Fibroblast of the aortic adventitia (primary cell): ENCODE results near the gene CHRM5. TPM values are rescaled to one million over a fixed set of nuclear protein-coding genes. Genes with fewer than 3 reads are reported as not detected.

Source experiments
- DNase-seq: peaks from one replicate; pipeline ENCODE4 v3.0.0-alpha.2; 2010; ENCODE audit warnings: low read depth
- H3K4me3 ChIP-seq: 2 replicates; pipeline ENCODE4 v1.5.1; 2011; ENCODE audit warnings: low read depth, mild to moderate bottlenecking, control low read depth, low read length, moderate library complexity
- total RNA-seq: library from RNA; depleted of rRNA; stranded (reverse); fragments of >200 nt; gene quantifications from 2 replicates; pipeline ENCODE4 v1.2.3, GENCODE V29; 2012; ENCODE audit warnings: low replicate concordance
- TF ChIP-seq, protein P1 (sequence below): IDR thresholded peaks from 2 replicates; pipeline ENCODE4 v1.5.1; 2011; ENCODE audit warnings: mild to moderate bottlenecking, low read length, control low read depth, inconsistent platforms; ENCODE audit not compliant: insufficient read depth

The CHRM5 gene
- total RNA-seq, 1 donor = not detected

DNA sequence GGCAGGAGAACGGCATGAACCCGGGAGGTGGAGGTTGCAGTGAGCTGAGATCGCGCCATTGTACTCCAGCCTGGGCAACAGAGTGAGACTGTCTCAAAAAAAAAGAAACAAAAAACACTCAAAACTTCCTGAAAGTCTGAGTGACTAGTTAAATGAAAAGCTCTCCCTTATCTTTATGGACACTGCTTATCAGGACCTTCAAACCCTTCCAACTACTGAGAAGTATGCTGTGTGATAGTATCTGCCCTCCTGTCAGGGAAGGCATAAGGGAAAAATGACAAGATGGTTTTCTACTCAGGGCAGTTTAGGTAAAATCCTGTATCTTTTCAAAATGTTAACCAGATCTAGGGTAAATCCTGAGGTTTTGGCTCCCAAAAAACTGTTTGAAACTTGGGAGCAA, 111.6 kb downstream of the CHRM5 start:
- DNase-seq = no peak
- H3K4me3 ChIP-seq = no peak overlapping the region
- TF ChIP-seq, protein P1, sequence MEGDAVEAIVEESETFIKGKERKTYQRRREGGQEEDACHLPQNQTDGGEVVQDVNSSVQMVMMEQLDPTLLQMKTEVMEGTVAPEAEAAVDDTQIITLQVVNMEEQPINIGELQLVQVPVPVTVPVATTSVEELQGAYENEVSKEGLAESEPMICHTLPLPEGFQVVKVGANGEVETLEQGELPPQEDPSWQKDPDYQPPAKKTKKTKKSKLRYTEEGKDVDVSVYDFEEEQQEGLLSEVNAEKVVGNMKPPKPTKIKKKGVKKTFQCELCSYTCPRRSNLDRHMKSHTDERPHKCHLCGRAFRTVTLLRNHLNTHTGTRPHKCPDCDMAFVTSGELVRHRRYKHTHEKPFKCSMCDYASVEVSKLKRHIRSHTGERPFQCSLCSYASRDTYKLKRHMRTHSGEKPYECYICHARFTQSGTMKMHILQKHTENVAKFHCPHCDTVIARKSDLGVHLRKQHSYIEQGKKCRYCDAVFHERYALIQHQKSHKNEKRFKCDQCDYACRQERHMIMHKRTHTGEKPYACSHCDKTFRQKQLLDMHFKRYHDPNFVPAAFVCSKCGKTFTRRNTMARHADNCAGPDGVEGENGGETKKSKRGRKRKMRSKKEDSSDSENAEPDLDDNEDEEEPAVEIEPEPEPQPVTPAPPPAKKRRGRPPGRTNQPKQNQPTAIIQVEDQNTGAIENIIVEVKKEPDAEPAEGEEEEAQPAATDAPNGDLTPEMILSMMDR = no peak

DNA sequence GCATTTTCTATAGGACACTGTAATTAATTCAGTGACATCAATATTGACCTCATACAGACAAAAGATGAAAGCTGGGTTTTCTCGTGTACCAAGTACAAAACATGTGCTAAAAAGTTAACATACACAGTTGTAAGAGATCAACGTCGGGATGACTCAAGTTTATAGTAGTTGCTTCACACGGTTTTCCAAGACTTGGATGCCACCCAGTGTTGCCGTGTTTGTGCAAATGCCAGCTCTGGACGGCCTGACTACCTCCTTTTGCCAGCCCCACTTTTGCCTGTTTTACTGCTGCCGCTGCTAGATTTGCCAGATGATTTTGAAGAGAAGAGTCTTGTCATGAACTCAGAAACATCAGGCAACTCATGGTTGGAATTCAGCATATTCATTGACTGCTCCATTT, 115.8 kb downstream of the CHRM5 start:
- DNase-seq = peak; percentile 59
- H3K4me3 ChIP-seq = no peak overlapping the region
- TF ChIP-seq, protein P1 = no peak

DNA sequence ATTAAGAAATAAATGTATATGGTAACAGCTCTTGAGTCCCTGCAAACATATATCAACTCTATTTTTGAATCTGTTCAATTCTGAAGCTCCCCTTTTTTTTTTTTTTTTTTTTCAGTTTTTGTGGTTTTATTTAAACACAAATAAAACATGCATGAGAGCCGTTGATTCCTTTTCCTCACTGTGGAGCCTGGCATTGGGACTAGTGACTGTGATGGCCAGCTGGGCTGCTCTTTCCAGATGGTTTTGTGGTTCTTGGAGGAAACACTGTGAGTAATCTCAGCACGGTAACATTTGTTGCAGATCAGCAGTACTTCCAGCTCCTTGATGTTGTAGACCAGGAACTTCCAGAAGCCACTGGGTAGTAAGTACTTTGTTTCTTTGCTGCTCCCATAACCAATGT, 117.4 kb downstream of the CHRM5 start:
- no peak for DNase-seq
- no peak overlapping the region for H3K4me3 ChIP-seq
- TF ChIP-seq, protein P1 = no peak

DNA sequence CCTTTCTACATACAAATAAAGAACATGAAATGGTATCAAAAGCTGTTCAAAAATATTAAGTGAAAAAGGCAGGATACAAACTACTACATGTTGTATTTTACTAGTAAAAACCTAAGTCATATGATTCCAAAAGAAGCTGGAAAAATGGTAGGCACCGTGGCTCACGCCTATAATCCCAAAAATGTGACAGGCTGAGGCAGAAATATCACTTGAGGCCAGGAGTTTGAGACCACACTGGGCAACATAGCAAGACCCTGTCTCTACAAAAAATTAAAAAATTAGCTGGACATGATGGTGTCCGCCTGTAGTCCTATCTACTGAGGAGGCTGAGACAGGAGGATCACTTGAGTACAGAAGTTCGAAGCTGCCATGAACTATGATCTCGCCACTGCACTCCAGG, 131.6 kb downstream of the CHRM5 start:
- TF ChIP-seq, protein P1 = no peak
- no peak for DNase-seq
- no peak overlapping the region for H3K4me3 ChIP-seq

DNA sequence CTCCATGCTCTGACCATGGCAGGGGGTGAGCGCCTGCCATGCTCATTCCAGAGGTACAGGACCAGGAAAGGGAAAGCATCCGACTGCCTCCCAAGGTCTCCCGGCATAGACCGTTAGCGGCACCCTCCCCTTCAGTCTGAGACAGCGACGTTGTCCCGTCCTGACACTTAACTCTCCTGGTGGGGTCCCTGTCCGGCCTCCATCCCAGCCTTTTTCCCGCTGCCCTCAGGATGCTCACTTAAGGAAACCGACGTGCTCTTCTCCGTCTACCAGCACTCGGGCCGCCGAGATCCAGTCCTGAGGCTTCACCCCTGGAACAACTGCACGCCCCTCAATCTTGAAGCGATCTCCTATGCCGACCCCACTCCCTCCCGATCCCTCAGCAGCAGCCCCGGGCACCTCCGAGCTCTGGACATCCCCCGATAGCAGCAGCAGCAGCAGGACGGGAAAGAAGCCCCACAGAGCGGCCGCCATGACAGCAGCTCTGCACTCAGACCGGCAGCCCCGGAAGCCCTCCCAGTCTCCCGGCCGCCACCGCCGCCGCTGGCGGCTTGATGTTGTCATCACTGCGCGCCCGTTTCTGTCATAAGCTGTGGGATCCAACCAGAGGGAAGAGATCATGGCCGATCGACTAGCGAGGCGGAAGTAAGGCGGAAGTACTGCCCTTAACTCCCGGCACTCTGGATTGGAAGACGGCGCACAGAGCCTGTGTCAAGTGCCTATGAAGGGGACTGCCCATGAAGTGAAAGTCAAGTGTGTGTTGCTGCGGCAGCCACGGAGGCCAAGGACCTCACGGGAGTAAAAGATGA, 133.3 kb downstream of the CHRM5 start, which contains the start of the genes EMC7 and PGBD4:
Gene EMC7 (minus strand): TSS at position 497 of the 809 bp plus-strand sequence. CDS start 23 bp downstream, at position 474.
Gene PGBD4 (plus strand): TSS at position 718 of the 809 bp plus-strand sequence. CDS start 449 bp downstream, outside the sequence.
- TF ChIP-seq, protein P1 = no peak
- H3K4me3 ChIP-seq = peak within 1 kb of the TSS; percentile 100
- DNase-seq = peak; percentile 100

DNA sequence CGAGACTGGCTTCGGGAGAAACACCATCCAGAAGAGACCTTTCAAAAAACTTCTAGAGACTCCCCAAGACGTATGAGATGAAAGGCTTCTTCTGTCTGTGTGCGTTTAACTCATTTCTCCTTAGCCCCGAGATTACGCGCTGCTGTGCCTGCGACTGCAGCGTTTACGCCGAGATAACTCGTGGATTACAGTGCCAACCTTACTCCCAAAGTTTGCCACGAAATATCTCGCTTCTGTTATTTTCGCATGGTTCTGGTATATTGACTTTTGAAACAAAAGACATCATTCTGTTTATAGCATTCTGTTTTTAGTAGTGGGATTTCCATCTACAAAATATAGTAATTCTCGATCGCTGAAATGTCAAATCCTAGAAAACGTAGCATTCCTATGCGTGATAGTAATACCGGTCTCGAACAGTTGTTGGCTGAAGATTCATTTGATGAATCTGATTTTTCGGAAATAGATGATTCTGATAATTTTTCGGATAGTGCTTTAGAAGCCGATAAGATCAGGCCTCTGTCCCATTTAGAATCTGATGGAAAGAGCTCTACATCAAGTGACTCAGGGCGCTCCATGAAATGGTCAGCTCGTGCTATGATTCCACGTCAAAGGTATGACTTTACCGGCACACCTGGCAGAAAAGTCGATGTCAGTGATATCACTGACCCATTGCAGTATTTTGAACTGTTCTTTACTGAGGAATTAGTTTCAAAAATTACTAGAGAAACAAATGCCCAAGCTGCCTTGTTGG, 134.1 kb downstream of the CHRM5 start:
- DNase-seq = no peak
- TF ChIP-seq, protein P1 = no peak
- peak overlapping the region; percentile 100 for H3K4me3 ChIP-seq
